Anterior cingulate cortex (tissue), 58 donors: ENCODE data around the gene KLK2.

ENCODE experiments used
- DNase-seq, 58 donors: peaks; one replicate each; lab custom pipeline; 2025; lab: John Stamatoyannopoulos, UW

Gene KLK2

DNA sequence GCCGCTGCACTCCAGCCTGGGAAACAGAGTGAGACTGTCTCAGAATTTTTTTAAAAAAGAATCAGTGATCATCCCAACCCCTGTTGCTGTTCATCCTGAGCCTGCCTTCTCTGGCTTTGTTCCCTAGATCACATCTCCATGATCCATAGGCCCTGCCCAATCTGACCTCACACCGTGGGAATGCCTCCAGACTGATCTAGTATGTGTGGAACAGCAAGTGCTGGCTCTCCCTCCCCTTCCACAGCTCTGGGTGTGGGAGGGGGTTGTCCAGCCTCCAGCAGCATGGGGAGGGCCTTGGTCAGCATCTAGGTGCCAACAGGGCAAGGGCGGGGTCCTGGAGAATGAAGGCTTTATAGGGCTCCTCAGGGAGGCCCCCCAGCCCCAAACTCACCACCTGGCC, at the start of gene KLK2:
Gene KLK2 (plus strand): TSS at position 384 of the 400 bp plus-strand sequence. CDS start 35 bp downstream, outside the sequence.
- no peak for DNase-seq

DNA sequence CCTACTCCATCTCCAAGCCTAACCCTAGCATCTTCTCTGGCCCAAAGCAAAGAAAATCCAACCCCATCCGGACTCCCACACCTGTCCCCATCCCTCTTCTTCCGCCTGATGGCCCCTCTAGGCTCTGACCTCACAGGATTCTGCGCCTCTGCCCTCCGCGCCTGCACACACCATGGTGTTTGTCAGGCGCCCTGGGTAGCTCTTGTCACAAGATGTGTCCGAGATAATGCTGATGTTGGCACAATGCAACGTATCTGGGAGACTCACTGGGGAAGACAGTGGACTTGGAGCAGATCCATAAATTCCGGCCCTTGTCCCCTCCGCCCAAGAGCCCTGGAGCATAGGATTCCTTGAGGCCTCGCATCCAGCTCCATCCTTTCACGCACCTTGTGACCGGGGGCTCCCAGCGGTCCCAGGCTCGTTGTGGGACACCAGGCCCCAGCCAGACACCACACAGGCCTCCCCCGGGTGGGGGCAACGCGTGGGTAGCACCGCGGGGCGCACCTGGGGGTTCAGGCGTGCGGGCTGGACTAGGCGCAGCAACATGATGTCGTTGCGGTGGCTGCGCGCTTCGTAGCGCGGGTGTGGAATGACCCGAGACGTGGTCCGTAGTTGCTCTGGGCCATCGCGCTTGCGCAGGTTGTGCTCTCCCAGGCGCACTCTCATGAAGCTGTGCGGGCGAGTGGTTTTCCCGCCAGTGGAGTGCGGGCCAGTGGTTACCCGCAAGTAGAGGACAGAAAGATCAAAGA, 46.6 kb upstream of the KLK2 start:
- no peak for DNase-seq

DNA sequence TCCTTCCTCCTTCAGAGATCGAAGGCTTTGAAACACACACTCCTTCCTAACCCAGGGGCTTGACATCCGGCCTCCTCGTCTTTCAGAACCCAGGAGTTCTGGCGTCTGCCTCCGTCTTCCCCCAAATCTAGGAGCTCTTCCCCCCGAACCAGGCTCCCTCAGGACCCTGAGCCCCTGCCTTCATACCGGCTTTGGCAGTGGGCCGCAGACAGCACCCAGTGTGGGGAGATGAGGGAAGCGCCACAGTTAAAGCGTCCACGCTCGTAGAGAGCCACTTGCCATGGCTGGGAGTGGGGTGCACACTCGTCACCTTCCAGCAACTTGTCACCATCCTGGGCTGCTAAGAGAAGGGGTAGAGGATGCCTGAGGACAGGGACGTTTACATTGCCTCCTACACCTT, 45.8 kb upstream of the KLK2 start:
- DNase-seq = no peak

DNA sequence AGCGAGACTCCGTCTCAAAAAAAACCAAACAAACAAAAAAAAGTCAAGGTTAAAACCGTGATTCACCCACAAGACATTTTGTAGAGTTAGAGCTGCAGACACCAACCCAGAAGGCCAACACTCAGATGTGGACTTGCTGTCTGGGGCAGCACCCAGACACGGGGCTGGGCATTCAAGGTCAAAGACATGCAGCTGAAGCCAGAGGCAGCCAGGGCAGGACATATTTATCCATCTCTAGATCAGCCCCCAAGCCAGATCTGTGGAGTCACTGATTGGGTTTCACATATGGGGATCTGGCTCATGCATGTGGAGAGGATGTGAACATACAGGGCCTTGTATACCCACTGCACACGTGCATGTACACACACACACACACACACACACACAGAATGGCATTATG, 43.4 kb upstream of the KLK2 start:
- DNase-seq = no peak

DNA sequence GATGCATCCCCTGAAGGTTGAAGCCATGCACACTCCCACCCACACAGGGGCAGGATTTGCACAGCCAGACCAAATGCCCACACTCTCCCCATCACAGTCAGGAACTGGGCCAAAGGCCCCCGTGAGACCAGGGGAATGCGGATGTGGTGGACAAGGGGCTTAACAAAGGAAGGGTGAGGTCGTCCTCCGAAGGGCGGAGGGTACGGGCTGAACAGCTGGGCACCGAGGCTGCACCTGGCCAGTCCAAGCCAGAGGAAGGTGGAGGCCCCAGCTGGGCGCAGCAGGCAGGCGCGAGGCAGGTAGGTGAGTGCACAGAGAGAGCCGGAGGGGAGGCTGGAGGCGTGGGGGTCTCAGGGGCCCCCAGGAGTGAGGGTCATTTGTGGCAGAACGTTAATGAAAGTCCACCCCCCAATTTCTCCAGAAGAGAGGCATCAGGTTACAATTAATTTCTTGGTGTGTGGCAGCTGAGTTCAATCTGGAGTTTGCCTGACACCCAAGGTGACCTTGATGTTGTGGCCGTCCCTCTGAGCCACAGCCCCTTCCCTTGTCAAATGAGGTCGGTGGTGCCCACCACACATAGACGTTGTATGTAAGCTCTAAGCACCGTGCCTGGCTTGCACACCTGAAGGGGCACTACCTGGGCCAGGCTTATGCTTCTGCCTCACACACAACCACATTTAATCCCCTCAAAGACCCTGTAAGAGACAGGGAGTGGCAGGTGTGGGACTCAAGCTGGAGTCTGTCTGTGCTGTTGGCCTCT, 42.8 kb upstream of the KLK2 start:
- DNase-seq = no peak

DNA sequence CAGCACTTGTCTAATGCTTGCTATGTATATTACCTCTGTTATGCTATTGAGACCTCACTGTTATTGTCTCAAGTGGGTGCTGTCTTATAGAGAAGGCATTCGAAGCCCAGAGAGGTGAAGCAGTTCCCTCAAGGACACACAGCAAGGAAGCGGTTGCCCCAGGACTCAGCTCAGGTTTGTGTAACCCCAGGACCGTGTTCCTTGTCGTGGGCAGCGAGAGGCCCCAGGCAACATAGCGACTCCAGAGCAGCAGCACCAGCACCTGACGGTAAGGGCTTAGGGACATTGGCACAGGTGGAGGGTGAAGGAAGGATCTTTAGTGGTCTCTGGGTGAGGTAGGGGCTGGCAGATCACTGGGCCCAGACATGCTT, 42.2 kb upstream of the KLK2 start:
- DNase-seq = no peak

DNA sequence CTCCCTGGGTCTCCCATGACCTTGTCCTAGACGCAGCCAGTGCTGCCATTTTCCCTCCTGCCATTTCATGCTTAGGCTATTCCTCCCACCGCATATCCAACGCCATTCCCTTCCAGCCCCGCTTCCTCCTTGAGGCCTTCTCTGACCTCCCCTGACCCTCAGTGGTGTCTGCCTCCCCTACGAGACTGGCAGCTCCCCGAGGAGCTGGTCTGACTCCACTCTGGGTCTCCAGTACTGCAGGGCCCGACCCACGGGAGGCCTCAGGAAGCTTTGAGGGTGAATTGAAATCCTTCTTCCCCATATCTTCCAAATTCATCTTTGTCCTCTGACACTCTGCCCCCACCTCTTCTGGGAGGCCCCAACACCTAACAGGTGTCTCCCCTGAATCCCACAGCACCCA, 40.6 kb upstream of the KLK2 start:
- no peak for DNase-seq

DNA sequence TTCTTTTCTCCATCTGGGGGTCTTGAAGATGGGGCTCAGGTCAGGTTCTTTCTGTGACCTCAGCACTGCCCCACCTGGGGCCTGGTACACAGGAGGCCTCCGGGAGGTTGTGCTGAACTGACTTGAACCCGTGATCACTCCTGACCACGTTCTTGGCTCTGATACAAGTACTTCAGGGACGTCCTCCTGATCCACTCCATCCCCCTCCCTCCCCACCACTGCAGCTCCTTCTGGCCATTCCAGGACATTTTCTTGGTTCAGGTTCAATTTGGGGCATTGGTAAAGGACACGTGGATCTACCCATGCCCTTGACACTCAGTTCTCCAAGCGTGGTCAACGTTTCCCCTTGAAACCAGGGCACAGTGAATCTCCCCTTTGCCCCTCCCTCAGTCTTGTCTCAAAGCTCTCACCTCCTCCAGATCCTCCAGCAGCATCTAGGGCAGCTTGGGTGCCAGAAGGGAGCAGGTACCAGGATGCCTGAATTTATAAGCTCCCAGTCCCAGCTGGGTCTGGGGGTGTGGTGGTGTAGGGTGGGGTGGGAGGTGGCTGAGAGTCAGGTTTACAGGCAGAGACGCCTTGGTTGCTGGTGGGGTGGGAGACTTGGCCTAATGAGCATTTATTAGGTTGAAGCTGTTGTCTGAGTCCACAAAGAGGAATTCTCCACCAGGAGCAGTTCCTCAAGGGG, 40.0 kb upstream of the KLK2 start, which contains the start of gene KLK15:
Gene KLK15 (minus strand): TSS at position 458 of the 685 bp plus-strand sequence. CDS start 2,082 bp downstream, outside the sequence.
- no peak for DNase-seq

DNA sequence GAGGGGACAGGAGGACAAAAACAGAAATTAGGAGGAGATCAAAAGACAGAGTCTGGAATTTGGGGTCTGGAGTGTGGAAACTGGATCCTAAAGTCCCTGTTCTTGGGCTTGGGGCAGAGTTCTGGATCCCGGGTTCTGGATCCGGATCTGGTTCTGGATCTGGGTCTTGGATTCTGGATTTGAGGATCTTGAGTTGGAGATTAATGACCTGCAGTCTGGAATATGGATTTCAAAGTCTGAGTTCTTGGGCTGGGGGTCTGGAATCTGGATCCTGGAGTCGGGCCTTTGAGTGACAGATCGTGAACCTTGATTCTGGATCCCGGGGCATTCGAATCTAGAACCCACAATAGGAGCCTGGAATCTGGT, 39.5 kb upstream of the KLK2 start:
- DNase-seq = no peak

DNA sequence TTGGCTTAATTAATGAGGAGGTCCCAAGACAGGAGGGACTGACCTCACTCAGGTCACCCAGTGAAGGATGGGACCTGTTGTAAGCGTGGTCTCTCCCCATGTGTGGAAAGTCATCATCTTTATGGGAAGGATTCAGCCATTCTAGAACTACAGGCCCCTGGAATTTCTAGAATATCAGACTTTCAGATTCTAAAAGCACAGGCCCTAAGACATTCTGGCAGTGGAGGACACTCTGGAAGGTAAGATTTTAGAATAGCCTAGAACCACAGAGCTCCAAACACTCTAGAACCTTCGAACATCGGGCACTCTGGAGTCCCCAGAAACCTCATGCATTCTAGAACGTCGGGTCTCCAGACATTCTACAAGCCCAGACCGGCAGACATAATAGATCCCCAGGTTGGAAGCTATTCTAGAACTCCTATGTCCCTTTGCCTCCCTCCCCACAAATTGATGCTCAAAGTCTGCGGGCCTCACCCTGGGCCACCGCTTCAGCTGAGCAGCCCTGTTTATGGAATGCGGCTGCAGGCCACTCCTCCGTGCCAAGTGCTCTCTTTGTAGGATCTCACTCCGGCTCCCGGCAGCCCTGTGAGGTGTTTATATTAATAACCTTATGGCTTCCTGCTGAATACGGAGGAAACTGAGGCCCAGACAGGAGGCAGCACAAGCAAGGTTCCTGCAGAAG, 38.0 kb upstream of the KLK2 start:
- peak in 1 of 58 donors; percentile 38 for DNase-seq

DNA sequence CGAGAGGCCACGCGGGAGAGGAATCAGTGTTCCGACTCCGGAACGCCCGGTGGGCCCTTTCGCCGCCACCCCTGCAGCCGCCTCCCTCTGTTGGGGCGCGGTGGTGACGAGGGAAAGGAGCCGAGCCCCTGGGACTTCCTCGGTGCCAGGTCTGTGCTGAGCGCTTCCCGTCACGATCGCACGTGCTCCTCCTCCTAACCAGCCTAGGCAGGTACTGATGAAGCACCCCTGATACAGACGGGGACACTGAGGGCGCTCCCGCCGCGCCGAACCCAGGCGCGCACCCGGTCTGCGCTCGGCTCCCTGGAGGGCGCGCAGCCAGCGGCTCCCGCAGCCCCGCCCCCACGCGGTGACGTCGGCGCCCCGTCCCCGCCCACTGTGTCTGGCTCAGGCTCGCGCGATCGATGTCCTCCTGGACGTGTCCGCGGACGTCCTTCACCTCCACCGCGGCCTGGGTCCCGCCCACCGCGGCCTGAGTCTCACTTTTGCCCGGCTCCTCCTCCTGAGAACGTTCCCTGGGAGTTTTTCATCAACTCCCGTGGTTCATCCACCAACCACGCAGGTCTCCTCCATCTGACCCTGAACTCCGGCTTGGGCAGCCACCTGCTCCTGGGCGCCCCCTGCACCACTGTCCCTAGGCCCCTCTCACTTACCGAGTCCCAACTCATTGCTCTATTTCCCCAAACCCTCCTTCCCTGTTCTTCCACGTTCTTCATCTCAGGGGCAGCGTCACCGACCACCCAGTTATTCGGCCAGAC, 37.3 kb upstream of the KLK2 start:
- peak in 45 of 58 donors; percentile 1 to 65 (median 20) for DNase-seq

DNA sequence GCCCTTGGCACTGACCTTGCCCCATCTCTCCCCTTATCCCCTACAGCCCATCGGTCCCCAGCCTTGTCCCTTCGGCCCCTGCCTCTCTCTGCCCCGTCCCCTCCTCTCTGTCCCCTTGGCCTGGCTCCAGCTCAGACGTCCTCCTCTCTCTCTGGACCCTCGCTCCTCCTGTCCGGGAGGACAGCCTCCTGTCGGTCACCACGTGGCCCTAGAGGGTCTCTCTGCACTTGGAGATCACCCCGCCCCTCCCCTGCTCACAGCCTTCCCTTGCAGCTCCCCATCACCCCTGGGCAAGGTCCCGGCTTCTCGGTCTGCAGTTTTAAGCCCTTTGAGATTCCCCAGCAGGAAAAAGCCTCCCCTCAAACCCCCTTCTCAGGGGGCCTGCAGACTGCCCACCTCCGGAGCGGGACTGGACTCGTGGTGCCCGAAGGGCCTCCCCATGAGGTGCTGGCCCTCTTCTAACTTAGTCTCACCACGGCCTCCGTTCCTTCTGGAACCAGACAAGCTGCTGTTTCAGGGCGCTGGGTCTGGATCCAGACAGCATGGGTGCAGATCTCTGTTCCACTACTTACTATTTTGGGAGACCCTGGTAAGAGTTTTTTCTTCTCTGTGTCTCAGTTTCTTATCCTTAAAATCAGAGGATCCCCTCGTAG, 36.6 kb upstream of the KLK2 start:
- DNase-seq = peak in 1 of 58 donors; percentile 53

DNA sequence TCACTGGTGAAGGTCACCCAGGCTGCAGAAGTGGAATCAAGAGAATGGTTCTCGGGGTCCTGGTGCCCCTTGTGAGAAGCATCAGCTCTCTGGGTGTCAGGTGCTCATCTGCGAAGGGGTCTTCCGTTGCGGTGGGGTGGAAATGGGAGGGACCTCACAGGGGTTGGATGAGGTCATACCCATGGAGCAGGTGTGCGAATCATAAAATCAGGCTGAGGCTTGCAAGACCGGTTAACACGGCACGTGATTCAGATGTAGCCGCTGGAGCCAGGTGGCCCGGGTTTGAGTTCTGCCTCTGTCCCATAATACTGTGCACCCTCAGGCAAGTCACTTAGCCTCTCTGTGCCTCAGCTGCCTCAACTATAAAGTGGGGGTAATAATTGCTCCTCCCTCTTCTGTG, 35.9 kb upstream of the KLK2 start:
- no peak for DNase-seq

DNA sequence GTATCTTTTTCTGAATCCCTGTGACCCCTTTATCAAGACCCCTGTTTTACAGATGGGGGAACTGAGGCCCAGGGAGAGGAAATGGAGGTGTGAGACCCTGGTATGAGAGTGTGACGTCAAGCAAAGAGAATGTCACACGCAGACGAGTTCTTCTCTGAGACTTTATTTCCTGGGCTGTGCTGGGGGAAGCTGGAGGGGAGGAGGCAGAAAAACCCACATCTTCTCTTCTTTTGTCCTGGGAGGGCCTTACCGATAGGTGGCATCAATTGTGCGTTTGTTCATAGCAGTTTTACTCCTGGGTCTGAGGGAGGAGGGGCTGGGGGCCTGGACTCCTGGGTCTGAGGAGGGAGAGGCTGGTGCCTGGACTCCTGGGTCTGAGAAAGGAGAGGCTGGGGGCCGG, 35.0 kb upstream of the KLK2 start:
- DNase-seq = no peak

DNA sequence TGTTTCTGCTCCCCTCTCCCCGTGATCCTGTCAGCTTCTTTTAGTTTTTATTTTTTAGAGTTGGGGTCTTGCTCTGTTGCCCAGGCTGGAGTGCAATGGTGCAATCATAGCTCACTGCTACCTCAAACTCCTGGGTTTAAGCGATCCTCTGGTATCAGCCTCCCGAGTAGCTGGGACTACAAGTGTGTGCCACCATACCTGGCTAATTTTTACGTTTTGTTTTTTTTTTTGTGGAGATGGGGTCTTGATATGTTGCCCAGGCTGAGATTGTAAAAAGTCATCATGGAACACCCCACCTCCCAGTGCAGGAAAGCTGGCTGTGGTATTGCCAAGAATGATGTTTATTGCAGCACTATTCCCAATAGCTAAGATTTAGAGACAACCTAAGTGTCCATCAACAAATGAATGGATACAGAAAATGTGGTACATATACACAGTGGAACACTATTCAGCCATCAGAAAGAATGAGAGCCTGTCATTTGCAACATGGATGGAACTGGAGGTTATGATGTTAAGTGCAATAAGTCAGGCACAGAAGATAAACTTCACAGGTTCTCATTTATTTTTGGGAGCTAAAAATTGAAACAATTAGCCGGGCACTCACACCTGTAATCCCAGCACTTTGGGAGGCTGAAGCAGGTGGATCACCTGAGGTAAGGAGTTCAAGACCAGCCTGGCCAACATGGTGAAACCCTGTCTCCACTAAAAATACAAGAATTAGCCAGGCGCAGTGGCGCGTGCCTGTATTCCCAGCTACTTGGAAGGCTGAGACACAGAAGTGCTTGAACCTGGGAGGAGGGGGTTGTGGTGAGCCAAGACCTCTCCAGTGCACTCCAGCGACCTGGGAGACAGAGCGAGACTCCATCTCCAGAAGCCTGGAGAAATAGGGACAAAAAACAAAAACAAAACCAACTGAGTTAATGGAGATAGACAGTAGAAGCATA, 33.3 kb upstream of the KLK2 start:
- no peak for DNase-seq

DNA sequence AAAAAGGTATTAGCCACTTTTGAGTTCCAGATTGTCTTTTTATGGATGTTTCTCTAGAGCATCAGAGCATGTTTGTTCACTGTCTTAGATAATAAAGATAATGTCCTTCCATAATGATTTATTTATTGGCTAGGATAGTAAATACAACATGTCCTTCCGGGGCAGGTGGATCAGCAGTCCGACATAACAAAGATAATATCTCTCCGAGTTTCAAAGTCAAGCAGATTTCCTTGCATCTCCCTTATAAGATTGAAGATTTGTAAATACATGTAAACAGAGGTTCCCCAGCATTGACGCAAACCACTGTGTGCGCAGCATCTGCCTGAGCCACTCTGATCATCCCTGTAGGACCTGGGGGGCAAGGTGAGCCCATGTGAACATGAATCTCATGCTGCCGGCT, 31.1 kb upstream of the KLK2 start:
- no peak for DNase-seq

DNA sequence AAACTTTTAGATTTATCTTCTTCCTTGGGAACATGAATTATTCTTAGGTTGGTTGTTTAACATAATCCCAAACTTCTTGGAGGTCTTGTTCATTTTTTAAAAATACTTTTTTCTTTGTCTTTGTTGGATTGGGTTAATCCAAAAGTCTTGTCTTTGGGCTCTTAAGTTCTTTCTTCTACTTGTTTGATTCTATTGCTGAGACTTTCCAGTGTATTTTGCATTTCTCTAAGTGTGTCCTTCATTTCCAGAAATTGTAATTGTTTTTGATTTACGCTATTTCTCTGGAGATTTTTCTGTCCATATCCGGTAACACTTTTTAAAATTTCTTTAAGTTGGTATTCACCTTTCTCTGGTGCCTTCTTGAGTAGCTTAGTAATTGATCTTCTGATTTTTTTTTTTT, 30.0 kb upstream of the KLK2 start:
- DNase-seq = no peak

DNA sequence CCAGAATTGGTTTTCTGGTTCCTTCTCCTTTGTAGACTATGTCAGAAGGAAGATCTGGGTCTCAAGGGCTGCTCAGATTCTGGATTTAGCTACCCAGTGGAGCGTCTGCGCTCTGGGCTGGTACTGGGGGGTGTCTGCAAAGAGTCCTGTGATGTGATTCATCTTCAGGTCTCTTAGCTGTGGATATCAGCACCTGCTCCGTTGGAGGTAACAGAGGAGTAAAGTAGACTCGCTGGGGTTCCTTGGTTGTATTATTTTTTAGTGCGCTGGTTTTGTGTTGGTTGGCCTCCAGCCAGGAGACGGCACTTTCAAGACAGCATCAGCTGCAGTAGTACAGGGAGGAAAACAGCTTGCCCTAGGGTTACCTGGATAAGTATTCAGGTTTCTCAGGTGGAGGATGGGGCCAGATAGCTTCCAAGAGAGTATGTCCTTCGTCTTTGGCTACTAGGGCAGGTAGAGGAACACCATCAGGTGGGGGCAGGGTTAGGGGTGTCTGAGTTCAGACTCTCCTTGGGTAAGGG, 29.5 kb upstream of the KLK2 start:
- DNase-seq = no peak
